K562 (cell line): ENCODE measurements around the gene TIMP3. TPM values are rescaled to one million over a fixed set of nuclear protein-coding genes. Genes with fewer than 3 reads are reported as not detected.

ENCODE experiments used
- CHD1 ChIP-seq: fragments of 200-600 bp; sonication (generic); IDR thresholded peaks from one replicate; pipeline ENCODE4 v1.6.1; 2012; ENCODE audit warnings: mild to moderate bottlenecking, moderate library complexity, low read length, inconsistent platforms
- CREB1 ChIP-seq, 2 experiments: sonication (generic) in 1 of 2; formaldehyde crosslinking in 1 of 2; IDR thresholded peaks; 2 replicates each; pipeline versions ENCODE4 v1.6.1 to v1.8.0; 2012 to 2022; ENCODE audit warnings: inconsistent platforms in 1 of 2, mild to moderate bottlenecking in 1 of 2, missing genetic modification reagents in 1 of 2, moderate library complexity in 1 of 2
- HDGF ChIP-seq: fragments of 450-650 bp; IDR thresholded peaks from 2 replicates; pipeline ENCODE4 v1.6.1; 2016
- HES1 ChIP-seq: fragments of 450-650 bp; IDR thresholded peaks from 2 replicates; pipeline ENCODE4 v1.6.1; 2016; ENCODE audit warnings: low read depth, mild to moderate bottlenecking, moderate library complexity
- HMG20B ChIP-seq: fragments of 250-450 bp; sonication (Bioruptor Pico); IDR thresholded peaks from 2 replicates; pipeline ENCODE4 v1.5.0; 2021; ENCODE audit warnings: mild to moderate bottlenecking
- KLF10 ChIP-seq: fragments of 250-450 bp; sonication (Bioruptor Pico); IDR thresholded peaks from 2 replicates; pipeline ENCODE4 v1.6.1; 2021; ENCODE audit warnings: matching md5 sums
- SIX5 ChIP-seq, 2 experiments: IDR thresholded peaks; 2 replicates each; pipeline ENCODE4 v1.6.1; 2011; ENCODE audit warnings: low read length in 2 of 2, borderline replicate concordance in 1 of 2, low read depth in 1 of 2, mild to moderate bottlenecking in 1 of 2, moderate library complexity in 1 of 2; ENCODE audit not compliant: insufficient read depth in 1 of 2
- SLC30A9 ChIP-seq: fragments of 250-450 bp; sonication (Bioruptor Pico); IDR thresholded peaks from 2 replicates; pipeline ENCODE4 v1.8.0; 2022; ENCODE audit warnings: mild to moderate bottlenecking, moderate library complexity
- SNIP1 ChIP-seq: fragments of 450-650 bp; IDR thresholded peaks from 2 replicates; pipeline ENCODE4 v1.7.1; 2017; ENCODE audit warnings: low read depth, mild to moderate bottlenecking
- THRA ChIP-seq: fragments of 450-650 bp; IDR thresholded peaks from 2 replicates; pipeline ENCODE4 v1.6.1; 2017; ENCODE audit warnings: mild to moderate bottlenecking, moderate library complexity
- YBX1 ChIP-seq: fragments of 450-650 bp; IDR thresholded peaks from 2 replicates; pipeline ENCODE4 v1.7.1; 2016; ENCODE audit warnings: mild to moderate bottlenecking
- ZBTB49 ChIP-seq: sonication (generic); formaldehyde crosslinking; IDR thresholded peaks from 2 replicates; pipeline ENCODE4 v1.8.0; 2022; ENCODE audit warnings: missing genetic modification reagents, mild to moderate bottlenecking, borderline replicate concordance
- ZNF184 ChIP-seq: sonication (generic); formaldehyde crosslinking; IDR thresholded peaks from 2 replicates; pipeline ENCODE4 v1.5.0; 2020; ENCODE audit warnings: missing genetic modification reagents
- ZNF324 ChIP-seq: fragments of 250-450 bp; sonication (Bioruptor Pico); IDR thresholded peaks from 2 replicates; pipeline ENCODE4 v1.4.0; 2020; ENCODE audit warnings: mild to moderate bottlenecking
- ZNF79 ChIP-seq: fragments of 250-450 bp; sonication (Bioruptor Pico); IDR thresholded peaks from 2 replicates; pipeline ENCODE4 v1.4.0; 2020; ENCODE audit warnings: low read depth, mild to moderate bottlenecking, moderate library complexity
- polyA plus RNA-seq, 8 experiments: library from polyadenylated mRNA; depleted of rRNA in 4 of 8; stranded (reverse) in 5 of 8; unstranded in 3 of 8; fragments of >200 nt; fragmentation: Nextera tagmentation in 2 of 8; fragmentation: Illumina TruSeq in 1 of 8; extraction: Ambion mirVana in 2 of 8; extraction: Trizol in 1 of 8; gene quantifications; 2 replicates each; pipeline versions ENCODE4 v1.2.1 to v1.2.3, GENCODE V29; 2011 to 2014; ENCODE audit warnings: inconsistent platforms in 1 of 8, missing spikeins in 1 of 8
- total RNA-seq, 7 experiments: library from RNA; depleted of rRNA in 6 of 7; stranded (reverse); fragments of >200 nt in 6 of 7; fragmentation: Illumina TruSeq in 2 of 7; extraction: Trizol in 2 of 7; gene quantifications; 2 replicates each; pipeline versions ENCODE4 v1.2.1 to v1.2.3, GENCODE V29; 2011 to 2021; ENCODE audit warnings: low replicate concordance in 1 of 7
- TF ChIP-seq, protein P1 (sequence below): fragments of 450-650 bp; IDR thresholded peaks from 2 replicates; pipeline ENCODE4 v1.7.1; 2018; ENCODE audit warnings: mild to moderate bottlenecking, low read depth; ENCODE audit not compliant: partially characterized antibody
- TF ChIP-seq, protein P2 (sequence below): sonication (generic); formaldehyde crosslinking; IDR thresholded peaks from 2 replicates; pipeline ENCODE4 v1.8.1; 2023; ENCODE audit warnings: mild to moderate bottlenecking, missing genetic modification reagents

TIMP3 gene
- total and polyA plus RNA-seq, 9 of the 15 experiments (the other 6 are each of a cell fraction or from before 2014, with no cell fraction given): 0.07 to 0.73 (median 0.18) TPM

GRCh38 chr22:32880893-32881596 is 79.5 kb downstream of the TIMP3 start (continued):
- no peak for TF ChIP-seq ZBTB49
- peak; percentile 79 for TF ChIP-seq HES1
- no peak for TF ChIP-seq CHD1
- TF ChIP-seq THRA: no peak
- TF ChIP-seq, protein P1, sequence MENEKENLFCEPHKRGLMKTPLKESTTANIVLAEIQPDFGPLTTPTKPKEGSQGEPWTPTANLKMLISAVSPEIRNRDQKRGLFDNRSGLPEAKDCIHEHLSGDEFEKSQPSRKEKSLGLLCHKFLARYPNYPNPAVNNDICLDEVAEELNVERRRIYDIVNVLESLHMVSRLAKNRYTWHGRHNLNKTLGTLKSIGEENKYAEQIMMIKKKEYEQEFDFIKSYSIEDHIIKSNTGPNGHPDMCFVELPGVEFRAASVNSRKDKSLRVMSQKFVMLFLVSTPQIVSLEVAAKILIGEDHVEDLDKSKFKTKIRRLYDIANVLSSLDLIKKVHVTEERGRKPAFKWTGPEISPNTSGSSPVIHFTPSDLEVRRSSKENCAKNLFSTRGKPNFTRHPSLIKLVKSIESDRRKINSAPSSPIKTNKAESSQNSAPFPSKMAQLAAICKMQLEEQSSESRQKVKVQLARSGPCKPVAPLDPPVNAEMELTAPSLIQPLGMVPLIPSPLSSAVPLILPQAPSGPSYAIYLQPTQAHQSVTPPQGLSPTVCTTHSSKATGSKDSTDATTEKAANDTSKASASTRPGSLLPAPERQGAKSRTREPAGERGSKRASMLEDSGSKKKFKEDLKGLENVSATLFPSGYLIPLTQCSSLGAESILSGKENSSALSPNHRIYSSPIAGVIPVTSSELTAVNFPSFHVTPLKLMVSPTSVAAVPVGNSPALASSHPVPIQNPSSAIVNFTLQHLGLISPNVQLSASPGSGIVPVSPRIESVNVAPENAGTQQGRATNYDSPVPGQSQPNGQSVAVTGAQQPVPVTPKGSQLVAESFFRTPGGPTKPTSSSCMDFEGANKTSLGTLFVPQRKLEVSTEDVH: no peak
- no peak for TF ChIP-seq YBX1
- no peak for TF ChIP-seq HMG20B (CRISPR knock-in tag)
- no peak for TF ChIP-seq HDGF
- TF ChIP-seq ZNF324: 0 out of 2 replicates have a peak, but pooled peaks have one; percentile 42
- no peak for TF ChIP-seq SIX5 (IDR thresholded peaks at IDR 0.05; ENCODE audit: borderline replicate concordance in 1 of 2, insufficient read depth in 1 of 2, low read depth in 1 of 2, low read length in 2 of 2)
- TF ChIP-seq, protein P2, sequence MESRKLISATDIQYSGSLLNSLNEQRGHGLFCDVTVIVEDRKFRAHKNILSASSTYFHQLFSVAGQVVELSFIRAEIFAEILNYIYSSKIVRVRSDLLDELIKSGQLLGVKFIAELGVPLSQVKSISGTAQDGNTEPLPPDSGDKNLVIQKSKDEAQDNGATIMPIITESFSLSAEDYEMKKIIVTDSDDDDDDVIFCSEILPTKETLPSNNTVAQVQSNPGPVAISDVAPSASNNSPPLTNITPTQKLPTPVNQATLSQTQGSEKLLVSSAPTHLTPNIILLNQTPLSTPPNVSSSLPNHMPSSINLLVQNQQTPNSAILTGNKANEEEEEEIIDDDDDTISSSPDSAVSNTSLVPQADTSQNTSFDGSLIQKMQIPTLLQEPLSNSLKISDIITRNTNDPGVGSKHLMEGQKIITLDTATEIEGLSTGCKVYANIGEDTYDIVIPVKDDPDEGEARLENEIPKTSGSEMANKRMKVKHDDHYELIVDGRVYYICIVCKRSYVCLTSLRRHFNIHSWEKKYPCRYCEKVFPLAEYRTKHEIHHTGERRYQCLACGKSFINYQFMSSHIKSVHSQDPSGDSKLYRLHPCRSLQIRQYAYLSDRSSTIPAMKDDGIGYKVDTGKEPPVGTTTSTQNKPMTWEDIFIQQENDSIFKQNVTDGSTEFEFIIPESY (CRISPR knock-in tag): no peak
- TF ChIP-seq ZNF184: no peak
- no peak for TF ChIP-seq SNIP1
- 0 out of 2 replicates have a peak, but pooled peaks have one; percentile 8 for TF ChIP-seq ZNF79
- TF ChIP-seq KLF10 (CRISPR knock-in tag): no peak
- no peak for TF ChIP-seq SLC30A9 (CRISPR knock-in tag)
- no peak for TF ChIP-seq CREB1 (IDR thresholded peaks at IDR 0.05)
- TF ChIP-seq CREB1 (CRISPR knock-in tag; IDR thresholded peaks at IDR 0.05): peak; percentile 55
